HepG2 (cell line): ENCODE measurements around the gene C20orf141. TPM values are rescaled to one million over a fixed set of nuclear protein-coding genes. Genes with fewer than 3 reads are reported as not detected.
A peak's percentile ranks its signal among the peaks of the same experiment; 100 is the strongest.
"Not testable (repeated sequence)": the region's sequence is repeated elsewhere in the genome, so short reads cannot be mapped to it uniquely, and the experiment has no call there.

ENCODE experiments used
- ATAC-seq: fragments of 200-7000 bp; cut with Tn5 transposase; 3 replicates; pipeline ENCODE4 v1.9.1; 2020; ENCODE audit warnings: mild to moderate bottlenecking, moderate library complexity
- BruUV-seq: library from RNA; stranded (reverse); fragments of 400-500 nt; replicated peaks from 2 replicates; lab custom pipeline; 2021; lab: Mats Ljungman, UMichigan
- CTCF ChIA-PET: fragments of 300-600 bp; formaldehyde crosslinking; extraction: SDS; loops from one replicate; lab custom pipeline; 2021; ENCODE audit warnings: low total read pairs, inconsistent platforms, low intra/inter-chr PET ratio; lab: Yijun Ruan, JAX
- POLR2A ChIA-PET: fragments of 350-600 bp; sonication (Branson Sonifier 250); formaldehyde crosslinking; loops from one replicate; lab custom pipeline; 2020; ENCODE audit warnings: antibody characterized with exemption, inconsistent platforms; lab: Yijun Ruan, JAX
- DNase-seq: peaks from one replicate; pipeline ENCODE4 v3.0.0-alpha.2; 2015; ENCODE audit warnings: low spot score
- FAIRE-seq: peaks from 3 replicates; lab custom pipeline; 2011; peaks lifted over from hg19 to GRCh38; lab: Jason Lieb, UNC
- H2AFZ ChIP-seq: one replicate; pipeline ENCODE4 v1.6.1; 2011; ENCODE audit warnings: low read length, inconsistent platforms
- H3K27ac ChIP-seq: fragments of 300-600 bp; 3 replicates; pipeline ENCODE4 v1.8.0; 2011; ENCODE audit warnings: mixed run types, mild to moderate bottlenecking, mixed read lengths, low read length, inconsistent platforms; ENCODE audit not compliant: insufficient read depth; ENCODE audit errors: extremely low read length
- H3K27me3 ChIP-seq, 2 experiments: fragments of 200-600 bp in 1 of 2; 2 replicates in 1 of 2; 3 replicates in 1 of 2; pipeline versions ENCODE4 v1.6.0 to v1.8.0; 2011; ENCODE audit warnings: low read length in 2 of 2, mild to moderate bottlenecking in 2 of 2, moderate library complexity in 2 of 2, inconsistent platforms in 1 of 2; ENCODE audit not compliant: insufficient read depth in 2 of 2, control insufficient read depth in 1 of 2
- H3K36me3 ChIP-seq, 2 experiments: fragments of 200-600 bp in 1 of 2; replicated peaks in 1 of 2; 2 replicates in 1 of 2; 3 replicates in 1 of 2; pipeline versions ENCODE4 v1.5.1 to v1.8.0; 2011; ENCODE audit warnings: low read length in 2 of 2, inconsistent platforms in 1 of 2; ENCODE audit not compliant: insufficient read depth in 2 of 2, control insufficient read depth in 1 of 2
- H3K4me1 ChIP-seq: 2 replicates; pipeline ENCODE4 v1.5.1; 2012; ENCODE audit warnings: low read length, inconsistent platforms; ENCODE audit not compliant: insufficient read depth
- H3K4me2 ChIP-seq: 2 replicates; pipeline ENCODE4 v1.6.0; 2011; ENCODE audit warnings: low read depth, low read length, inconsistent platforms
- H3K4me3 ChIP-seq, 3 experiments: fragments of 200-600 bp in 1 of 3; sonication (generic), shearing (Covaris generic) in 1 of 3; replicated peaks in 1 of 3; 2 replicates each; pipeline ENCODE4 v1.5.1; 2011 to 2016; ENCODE audit warnings: low read length in 3 of 3, inconsistent platforms in 2 of 3, low read depth in 2 of 3, mild to moderate bottlenecking in 2 of 3, control low read depth in 1 of 3, mixed read lengths in 1 of 3; ENCODE audit not compliant: insufficient read depth in 1 of 3
- H3K79me2 ChIP-seq: one replicate; pipeline ENCODE4 v1.6.1; 2011; ENCODE audit warnings: low read length, inconsistent platforms; ENCODE audit not compliant: insufficient read depth
- H3K9ac ChIP-seq: 2 replicates; pipeline ENCODE4 v1.6.0; 2011; ENCODE audit warnings: mild to moderate bottlenecking, low read depth, low read length, inconsistent platforms; ENCODE audit not compliant: insufficient read depth
- H3K9me3 ChIP-seq: 2 replicates; pipeline ENCODE4 v1.5.1; 2012; ENCODE audit warnings: mild to moderate bottlenecking, low read length
- H4K20me1 ChIP-seq: 2 replicates; pipeline ENCODE4 v1.6.0; 2011; ENCODE audit warnings: inconsistent platforms, mild to moderate bottlenecking, low read length, moderate library complexity; ENCODE audit not compliant: insufficient read depth
- CTCF ChIP-seq: sonication (generic); formaldehyde crosslinking; IDR thresholded peaks from 2 replicates; pipeline ENCODE4 v1.5.0; 2020; ENCODE audit warnings: mild to moderate bottlenecking, missing genetic modification reagents, moderate library complexity
- GABPA ChIP-seq, 2 experiments: IDR thresholded peaks; 2 replicates each; pipeline ENCODE4 v1.6.1; 2011 to 2016; ENCODE audit warnings: low read depth in 2 of 2, low read length in 1 of 2, missing biosample characterization in 1 of 2, missing genetic modification characterization in 1 of 2
- KMT2A ChIP-seq: sonication (generic); formaldehyde crosslinking; IDR thresholded peaks from 2 replicates; pipeline ENCODE4 v1.4.0; 2020; ENCODE audit warnings: missing genetic modification reagents
- POGZ ChIP-seq: sonication (generic); formaldehyde crosslinking; IDR thresholded peaks from 2 replicates; pipeline ENCODE4 v1.4.0; 2020; ENCODE audit warnings: mild to moderate bottlenecking, missing genetic modification reagents
- ZNF17 ChIP-seq: sonication (generic); formaldehyde crosslinking; IDR thresholded peaks from 2 replicates; pipeline ENCODE4 v1.5.0; 2020; ENCODE audit warnings: mild to moderate bottlenecking, missing genetic modification reagents
- ZNF687 ChIP-seq: sonication (generic); formaldehyde crosslinking; IDR thresholded peaks from 2 replicates; pipeline ENCODE4 v1.5.1; 2020; ENCODE audit warnings: mild to moderate bottlenecking, missing genetic modification reagents, moderate library complexity
- WGBS: methylation state at CpG from one replicate; pipeline ENCODE4 v1.1.6; 2017; ENCODE audit warnings: low lambda C conversion rate; 5-methylcytosine and 5-hydroxymethylcytosine counted together
- in situ Hi-C: cut with HindIII; loops from 2 replicates; pipeline ENCODE4 v1.10.0; 2017; ENCODE audit warnings: low pct_unique_long_range_greater_than_20kb; ENCODE audit not compliant: extremely low pct_ligation_motif_present
- intact Hi-C: fragments of 100-400 bp; cut with micrococcal nuclease; formaldehyde crosslinking; loops from one replicate; pipeline ENCODE4 v1.10.0; 2022; ENCODE audit not compliant: unreplicated experiment
- polyA plus RNA-seq, 8 experiments: library from polyadenylated mRNA; depleted of rRNA in 3 of 8; stranded (reverse) in 7 of 8; unstranded in 1 of 8; fragments of >200 nt; fragmentation: Illumina TruSeq in 4 of 8; extraction: Trizol in 4 of 8; gene quantifications; 2 replicates each; pipeline versions ENCODE4 v1.2.1 to v1.2.3, GENCODE V29; 2011 to 2016; ENCODE audit warnings: low read depth in 4 of 8, missing spikeins in 1 of 8, mixed read lengths in 1 of 8; ENCODE audit not compliant: insufficient read depth in 1 of 8
- total RNA-seq, 5 experiments: library from RNA; depleted of rRNA; stranded (reverse); fragments of >200 nt; fragmentation: Illumina TruSeq; extraction: Trizol; gene quantifications; 2 replicates each; pipeline ENCODE4 v1.2.3, GENCODE V29; 2016; ENCODE audit warnings: low read depth in 1 of 5
- TF ChIP-seq, protein P1 (sequence below): IDR thresholded peaks from 2 replicates; pipeline ENCODE4 v1.6.1; 2012; ENCODE audit warnings: inconsistent platforms

The C20orf141 gene
- total and polyA plus RNA-seq, 2 of the 13 experiments (the other 11 are each of a cell fraction or from before 2014, with no cell fraction given), result not detected

GRCh38 chr20:2770091-2770490 is 44.7 kb upstream of the C20orf141 start:
- ATAC-seq, intact Hi-C loops, BruUV-seq, H3K79me2 ChIP-seq, H3K36me3 ChIP-seq, in situ Hi-C loops, FAIRE-seq, H3K9ac ChIP-seq, H2AFZ ChIP-seq, H4K20me1 ChIP-seq, CTCF ChIA-PET, H3K27ac ChIP-seq, H3K4me2 ChIP-seq, POLR2A ChIA-PET, H3K4me3 ChIP-seq, H3K9me3 ChIP-seq, DNase-seq: not testable (repeated sequence)
- 42% methylated on average over 12 of the region's 12 CpGs for WGBS
- Histone ChIP-seq H3K27me3 (peaks cover 15 to 47% of the 10 kb centered on the region in 2 experiments), H3K4me1 (peaks cover 15% of the 10 kb centered on the region)

- DNase-seq, result peak; percentile 26
- peak; percentile 32 for ATAC-seq
- TF ChIP-seq GABPA (IDR thresholded peaks at IDR 0.05; ENCODE audit: low read depth, low read length) (peak; percentile 22; the same call in 1 of the 2 replicates), GABPA (CRISPR knock-in tag; IDR thresholded peaks at IDR 0.05; ENCODE audit: low read depth) (peak; percentile 69), KMT2A (no peak), CTCF (CRISPR knock-in tag) (peak; percentile 25; the same call in 1 of the 2 replicates), ZNF687 (peak; percentile 42), ZNF17 (CRISPR knock-in tag) (0 out of 2 replicates have a peak, but pooled peaks have one; percentile 11), POGZ (CRISPR knock-in tag) (no peak)
- TF ChIP-seq, protein P1, sequence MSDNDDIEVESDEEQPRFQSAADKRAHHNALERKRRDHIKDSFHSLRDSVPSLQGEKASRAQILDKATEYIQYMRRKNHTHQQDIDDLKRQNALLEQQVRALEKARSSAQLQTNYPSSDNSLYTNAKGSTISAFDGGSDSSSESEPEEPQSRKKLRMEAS, result 0 out of 2 replicates have a peak, but pooled peaks have one; percentile 23
These were observed 43.1 kb upstream of the C20orf141 start for GRCh38 chr20:2771631-2772080.

More at GRCh38 chr20:2771631-2772080, 43.1 kb upstream of the C20orf141 start:
- no peak overlapping the region for H3K4me3 ChIP-seq
- H3K4me1 ChIP-seq, result peaks cover 15% of the 10 kb centered on the region
- H3K4me2 ChIP-seq, result peak overlapping the region; percentile 19
- H4K20me1 ChIP-seq, result no peaks in the 10 kb centered on the region
- ChIA-PET POLR2A (no interaction called here), CTCF (no interaction called here)
- peaks cover 4% of the 10 kb centered on the region; the same call in 1 of the 2 replicates for H3K9me3 ChIP-seq
- 27% methylated on average over 12 of the region's 12 CpGs for WGBS
- H3K27me3 ChIP-seq, result peaks cover 15 to 47% of the 10 kb centered on the region in 2 experiments
- no peak for FAIRE-seq
- no peaks in the 10 kb centered on the region for H3K36me3 ChIP-seq
- in situ Hi-C loops, result no loop called here
- no peaks in the 10 kb centered on the region for H3K79me2 ChIP-seq
- no peak overlapping the region for H3K9ac ChIP-seq
- no peak overlapping the region for H3K27ac ChIP-seq
- intact Hi-C loops, result no loop called here
- no peak overlapping the region for H2AFZ ChIP-seq
- no TSS peak for BruUV-seq
